GM10266 (cell line): ENCODE measurements around the gene EIF2D.

ENCODE experiments used
- DNase-seq: peaks from one replicate; pipeline ENCODE4 v3.0.0; 2012; ENCODE audit errors: extremely low spot score
- TF ChIP-seq, protein P1 (sequence below): IDR thresholded peaks from 2 replicates; pipeline ENCODE4 v1.5.1; 2012; ENCODE audit warnings: mild to moderate bottlenecking, low read depth; ENCODE audit not compliant: control insufficient read depth, insufficient read depth; ENCODE audit errors: missing control alignments

Gene EIF2D

DNA sequence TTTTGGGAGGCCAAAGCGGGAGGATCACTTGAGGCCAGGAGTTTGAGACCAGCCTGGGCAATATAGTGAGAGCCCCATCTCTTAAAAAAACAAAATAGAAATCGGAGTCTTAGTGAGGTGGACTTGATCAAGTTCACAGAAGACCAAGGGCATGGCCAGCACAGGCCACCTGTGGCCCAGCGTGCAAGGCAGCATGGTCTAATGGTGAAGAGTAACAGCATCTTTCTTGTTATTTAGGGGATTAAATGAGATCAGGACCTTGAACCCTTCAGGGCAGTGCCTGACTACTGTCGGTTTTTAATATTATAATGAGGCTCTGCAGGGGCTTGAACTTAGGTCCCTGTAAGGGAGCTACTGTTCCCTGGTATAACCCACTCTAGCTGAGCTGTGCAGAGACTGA lies 38.5 kb downstream of the EIF2D start:
- TF ChIP-seq, protein P1, sequence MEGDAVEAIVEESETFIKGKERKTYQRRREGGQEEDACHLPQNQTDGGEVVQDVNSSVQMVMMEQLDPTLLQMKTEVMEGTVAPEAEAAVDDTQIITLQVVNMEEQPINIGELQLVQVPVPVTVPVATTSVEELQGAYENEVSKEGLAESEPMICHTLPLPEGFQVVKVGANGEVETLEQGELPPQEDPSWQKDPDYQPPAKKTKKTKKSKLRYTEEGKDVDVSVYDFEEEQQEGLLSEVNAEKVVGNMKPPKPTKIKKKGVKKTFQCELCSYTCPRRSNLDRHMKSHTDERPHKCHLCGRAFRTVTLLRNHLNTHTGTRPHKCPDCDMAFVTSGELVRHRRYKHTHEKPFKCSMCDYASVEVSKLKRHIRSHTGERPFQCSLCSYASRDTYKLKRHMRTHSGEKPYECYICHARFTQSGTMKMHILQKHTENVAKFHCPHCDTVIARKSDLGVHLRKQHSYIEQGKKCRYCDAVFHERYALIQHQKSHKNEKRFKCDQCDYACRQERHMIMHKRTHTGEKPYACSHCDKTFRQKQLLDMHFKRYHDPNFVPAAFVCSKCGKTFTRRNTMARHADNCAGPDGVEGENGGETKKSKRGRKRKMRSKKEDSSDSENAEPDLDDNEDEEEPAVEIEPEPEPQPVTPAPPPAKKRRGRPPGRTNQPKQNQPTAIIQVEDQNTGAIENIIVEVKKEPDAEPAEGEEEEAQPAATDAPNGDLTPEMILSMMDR = no peak
- DNase-seq = no peak

DNA sequence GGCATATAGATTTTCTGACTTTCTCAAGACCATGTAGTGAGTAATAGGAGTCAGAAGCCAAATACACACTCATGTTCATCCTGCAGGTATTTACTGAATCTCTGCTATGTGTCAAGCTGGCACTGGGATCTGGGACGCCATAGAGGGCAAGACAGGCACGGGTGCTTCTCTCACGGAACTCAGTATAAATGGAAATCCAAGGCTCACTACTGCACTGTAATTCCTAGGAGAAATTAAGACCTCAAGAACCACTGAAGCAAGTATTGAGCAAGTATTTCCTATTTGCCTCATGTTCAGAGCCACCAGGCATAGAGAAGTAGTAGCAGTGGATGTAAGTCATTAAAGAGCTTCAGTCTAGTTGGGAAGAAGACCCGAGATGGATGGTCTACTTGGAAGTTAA lies 38.9 kb downstream of the EIF2D start:
- TF ChIP-seq, protein P1 = no peak
- DNase-seq = no peak

DNA sequence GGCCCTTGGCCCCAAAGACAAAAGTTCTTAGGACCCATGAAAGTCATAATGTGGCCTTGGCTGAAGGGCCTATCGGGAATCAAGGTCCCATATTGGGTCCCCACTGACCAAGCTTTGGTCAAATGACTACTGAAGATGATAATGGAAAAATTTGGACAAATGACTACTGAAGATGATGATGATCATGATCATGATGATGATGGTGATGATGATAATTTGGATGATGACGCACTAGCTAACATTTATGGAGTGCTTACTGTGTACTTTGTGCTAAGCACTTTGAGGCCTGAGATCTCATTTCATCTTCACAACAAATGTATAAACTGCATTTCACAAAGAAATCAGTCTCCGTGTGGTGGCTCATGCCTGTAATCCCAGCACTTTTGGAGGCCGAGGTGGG lies 39.4 kb downstream of the EIF2D start:
- TF ChIP-seq, protein P1 = no peak
- DNase-seq = no peak

DNA sequence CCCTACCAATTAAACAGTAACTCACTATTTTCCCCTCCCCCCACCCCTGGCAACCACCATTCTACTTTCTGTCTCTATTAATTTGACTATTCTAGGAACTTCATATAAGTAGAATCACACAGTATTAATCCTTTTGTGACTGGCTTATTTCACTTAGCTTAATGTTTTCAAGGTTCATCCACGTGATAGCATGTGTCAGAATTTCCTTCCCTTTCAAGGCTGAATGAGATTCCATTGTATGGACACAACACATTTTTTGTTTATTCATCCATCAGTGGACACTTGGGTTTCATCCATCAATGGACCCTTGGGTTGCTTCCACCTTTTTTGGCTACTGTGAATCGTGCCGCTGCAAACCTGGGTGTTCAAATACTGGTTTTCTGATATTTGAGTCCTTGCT lies 41.7 kb downstream of the EIF2D start:
- TF ChIP-seq, protein P1 = no peak
- DNase-seq = no peak

DNA sequence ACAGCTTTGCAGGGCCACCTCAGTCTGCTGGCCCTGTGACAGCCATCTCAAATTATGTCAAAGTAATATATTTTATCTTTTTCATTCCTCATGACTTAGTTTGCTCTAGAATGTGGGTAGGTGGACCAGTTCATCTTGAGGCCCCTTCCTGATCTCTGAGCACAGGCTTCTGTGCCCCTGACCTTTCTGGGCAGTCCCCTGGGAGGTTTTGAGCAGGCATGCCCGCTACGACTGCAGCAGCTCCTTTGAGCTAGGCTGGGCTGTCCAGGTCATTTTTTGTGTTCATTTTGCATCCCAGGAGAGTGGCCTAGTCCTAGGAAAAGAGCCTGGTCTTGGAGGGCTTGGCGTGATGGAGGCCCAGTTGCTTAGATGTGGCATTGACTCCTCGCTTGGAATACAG lies 42.7 kb downstream of the EIF2D start:
- no peak for DNase-seq
- TF ChIP-seq, protein P1 = no peak

DNA sequence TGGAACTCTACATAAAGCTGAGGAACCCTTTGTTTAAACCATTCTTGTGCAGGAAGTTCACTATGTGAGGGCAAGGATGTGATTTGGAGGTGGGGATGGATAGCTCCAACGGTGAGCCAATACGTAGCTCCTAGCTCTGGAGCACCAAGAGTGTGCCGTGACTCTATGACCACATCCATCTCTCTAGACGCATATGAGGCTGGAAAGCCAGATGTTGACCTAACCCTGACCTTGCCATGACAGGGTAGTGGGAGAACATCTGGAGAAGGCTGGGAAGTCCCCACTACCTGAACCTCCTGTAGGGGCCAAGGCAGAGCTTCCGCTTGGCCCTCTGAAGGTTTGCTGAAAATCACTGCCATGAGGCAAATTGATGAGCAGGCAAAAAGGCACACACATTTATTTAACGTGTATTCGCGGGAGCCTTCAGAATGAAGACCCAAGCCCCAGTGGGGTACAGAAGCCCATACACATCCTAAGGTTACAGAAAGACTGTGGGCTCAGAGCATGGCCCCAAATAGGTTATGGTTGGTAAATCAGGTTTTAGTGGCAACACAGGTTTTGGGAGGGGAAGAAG lies 43.4 kb downstream of the EIF2D start:
- no peak for DNase-seq
- TF ChIP-seq, protein P1 = no peak

DNA sequence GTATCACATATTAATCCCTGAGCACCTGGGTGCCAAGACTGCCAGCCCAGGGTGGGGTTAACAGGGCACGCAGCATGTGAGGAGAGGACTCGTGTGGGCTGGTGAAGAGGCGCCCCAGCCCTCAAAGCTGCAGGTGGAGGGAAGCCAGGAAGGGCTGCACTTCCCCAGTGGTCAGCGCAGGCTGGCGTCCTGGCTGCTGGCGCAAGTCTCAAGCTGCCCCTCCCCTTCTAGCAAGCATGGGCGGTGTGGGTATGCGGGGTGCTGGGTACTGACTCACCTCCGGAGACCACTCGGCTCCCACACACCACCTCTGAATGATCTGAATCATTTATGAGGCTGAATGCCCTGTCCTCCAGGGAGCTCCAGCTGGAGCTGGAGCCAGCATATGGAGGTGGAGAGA lies 44.0 kb downstream of the EIF2D start:
- no peak for DNase-seq
- TF ChIP-seq, protein P1 = no peak
